ENCODE measurements around the gene KDF1. TPM values are rescaled to one million over a fixed set of nuclear protein-coding genes. Genes with fewer than 3 reads are reported as not detected.
A peak's percentile ranks its signal among the peaks of the same experiment; 100 is the strongest.

Gene KDF1
- total and polyA plus RNA-seq, 2 of the 13 experiments (the other 11 are each of a cell fraction or from before 2014, with no cell fraction given), result 1.9 to 4.9 TPM

GRCh38 chr1:27005166-27005530 lies 44.9 kb upstream of the KDF1 start:
- FAIRE-seq (no peak), ATAC-seq (peak; percentile 1; the same call in 1 of the 3 replicates), DNase-seq (ENCODE audit: low spot score) (no peak)
- Histone ChIP-seq H3K79me2 (ENCODE audit: insufficient read depth, low read length) (no peaks in the 10 kb centered on the region), H2AFZ (ENCODE audit: low read length) (no peak overlapping the region), H3K9me3 (ENCODE audit: low read length) (no peaks in the 10 kb centered on the region), H3K27me3 (ENCODE audit: control insufficient read depth in 1 of 2, insufficient read depth in 2 of 2, low read length in 2 of 2) (no peaks in the 10 kb centered on the region), H3K9ac (ENCODE audit: insufficient read depth, low read depth, low read length) (no peak overlapping the region), H3K4me1 (ENCODE audit: insufficient read depth, low read length) (peaks cover 64% of the 10 kb centered on the region), H3K4me2 (ENCODE audit: low read depth, low read length) (no peak overlapping the region; the same call in 1 of the 2 replicates), H3K27ac (ENCODE audit: extremely low read length, insufficient read depth, low read length) (no peak overlapping the region), H3K36me3 (replicated peaks in 1 of 2; ENCODE audit: control insufficient read depth in 1 of 2, insufficient read depth in 2 of 2, low read length in 2 of 2) (no peaks in the 10 kb centered on the region), H4K20me1 (ENCODE audit: insufficient read depth, low read length) (peaks cover 18% of the 10 kb centered on the region), H3K4me3 (replicated peaks in 1 of 3; ENCODE audit: insufficient read depth in 1 of 3, low read depth in 2 of 3, low read length in 3 of 3) (no peak overlapping the region)
- CTCF ChIA-PET (ENCODE audit: low intra/inter-chr PET ratio, low total read pairs), result no interaction called here
- TF ChIP-seq KDM2A (CRISPR knock-in tag; IDR thresholded peaks at IDR 0.05; ENCODE audit: borderline replicate concordance, low read depth) (peak; percentile 5; the same call in 1 of the 2 replicates), CREM (IDR thresholded peaks at IDR 0.05) (no peak), CREM (CRISPR knock-in tag; IDR thresholded peaks at IDR 0.05) (no peak)
- POLR2A ChIA-PET, result interaction anchor here (1.2 to 2.6 kb wide), 5 partner anchors 8 to 91 kb away, joined by 3 to 9 read pairs (median 8); partner anchors contain the start of genes NR0B2 and TENT5B
- intact Hi-C loops (cut with micrococcal nuclease; ENCODE audit: unreplicated experiment), result no loop called here
- in situ Hi-C loops (cut with HindIII; ENCODE audit: extremely low pct_ligation_motif_present, low pct_unique_long_range_greater_than_20kb), result no loop called here
- no CpG with 5 or more reads among the region's 3 CpGs for WGBS (ENCODE audit: low lambda C conversion rate)
- no TSS peak for BruUV-seq (replicated peaks)

- Histone ChIP-seq H3K27ac (ENCODE audit: extremely low read length, insufficient read depth, low read length) (no peak overlapping the region), H3K79me2 (ENCODE audit: insufficient read depth, low read length) (no peaks in the 10 kb centered on the region), H3K4me3 (replicated peaks in 1 of 3; ENCODE audit: insufficient read depth in 1 of 3, low read depth in 2 of 3, low read length in 3 of 3) (peak overlapping the region in 1 of 3 experiments; percentile 32; a peak in 1 of 6 replicates), H3K36me3 (replicated peaks in 1 of 2; ENCODE audit: control insufficient read depth in 1 of 2, insufficient read depth in 2 of 2, low read length in 2 of 2) (no peaks in the 10 kb centered on the region), H3K4me1 (ENCODE audit: insufficient read depth, low read length) (peaks cover 61% of the 10 kb centered on the region), H3K9ac (ENCODE audit: insufficient read depth, low read depth, low read length) (no peak overlapping the region), H4K20me1 (ENCODE audit: insufficient read depth, low read length) (peaks cover 23% of the 10 kb centered on the region), H3K9me3 (ENCODE audit: low read length) (no peaks in the 10 kb centered on the region), H3K27me3 (ENCODE audit: control insufficient read depth in 1 of 2, insufficient read depth in 2 of 2, low read length in 2 of 2) (no peaks in the 10 kb centered on the region), H2AFZ (ENCODE audit: low read length) (no peak overlapping the region), H3K4me2 (ENCODE audit: low read depth, low read length) (peak overlapping the region; percentile 64)
- WGBS (ENCODE audit: low lambda C conversion rate), result 46% methylated on average over 4 of the region's 10 CpGs
- FAIRE-seq, result no peak
- in situ Hi-C loops (cut with HindIII; ENCODE audit: extremely low pct_ligation_motif_present, low pct_unique_long_range_greater_than_20kb), result no loop called here
- no peak for DNase-seq (ENCODE audit: low spot score)
- no TSS peak for BruUV-seq (replicated peaks)
- peak; percentile 18 for ATAC-seq
- ChIA-PET POLR2A (interaction anchor here (1.2 to 2.6 kb wide), 5 partner anchors 8 to 91 kb away, joined by 3 to 9 read pairs (median 8); partner anchors contain the start of genes NR0B2 and TENT5B), CTCF (ENCODE audit: low intra/inter-chr PET ratio, low total read pairs) (no interaction called here)
- intact Hi-C loops (cut with micrococcal nuclease; ENCODE audit: unreplicated experiment), result no loop called here
- TF ChIP-seq KDM2A (CRISPR knock-in tag; IDR thresholded peaks at IDR 0.05; ENCODE audit: borderline replicate concordance, low read depth) (peak; percentile 61), ZMAT3 (CRISPR knock-in tag; conservative IDR thresholded peaks at IDR 0.05) (0 out of 2 replicates have a peak, but pooled peaks have one; percentile 10), HDAC1 (CRISPR knock-in tag; IDR thresholded peaks at IDR 0.05) (no peak), MAFG (CRISPR knock-in tag; IDR thresholded peaks at IDR 0.05) (no peak), ATM (IDR thresholded peaks at IDR 0.05; ENCODE audit: borderline replicate concordance) (no peak), ZNF34 (CRISPR knock-in tag; IDR thresholded peaks at IDR 0.05; ENCODE audit: borderline replicate concordance) (peak; percentile 55; the same call in 1 of the 2 replicates), HHEX (CRISPR knock-in tag; IDR thresholded peaks at IDR 0.05) (0 out of 2 replicates have a peak, but pooled peaks have one; percentile 6), ZNF30 (CRISPR knock-in tag; IDR thresholded peaks at IDR 0.05) (no peak), ERF (CRISPR knock-in tag; IDR thresholded peaks at IDR 0.05) (peak; percentile 1; the same call in 1 of the 2 replicates), MIER3 (CRISPR knock-in tag; IDR thresholded peaks at IDR 0.05; ENCODE audit: borderline replicate concordance) (0 out of 2 replicates have a peak, but pooled peaks have one; percentile 6), KDM5B (CRISPR knock-in tag; IDR thresholded peaks at IDR 0.05; ENCODE audit: borderline replicate concordance) (peak; percentile 36; the same call in 1 of the 2 replicates), SSRP1 (CRISPR knock-in tag; IDR thresholded peaks at IDR 0.05) (peak; percentile 71; the same call in 1 of the 2 replicates)
- TF ChIP-seq, protein P1, sequence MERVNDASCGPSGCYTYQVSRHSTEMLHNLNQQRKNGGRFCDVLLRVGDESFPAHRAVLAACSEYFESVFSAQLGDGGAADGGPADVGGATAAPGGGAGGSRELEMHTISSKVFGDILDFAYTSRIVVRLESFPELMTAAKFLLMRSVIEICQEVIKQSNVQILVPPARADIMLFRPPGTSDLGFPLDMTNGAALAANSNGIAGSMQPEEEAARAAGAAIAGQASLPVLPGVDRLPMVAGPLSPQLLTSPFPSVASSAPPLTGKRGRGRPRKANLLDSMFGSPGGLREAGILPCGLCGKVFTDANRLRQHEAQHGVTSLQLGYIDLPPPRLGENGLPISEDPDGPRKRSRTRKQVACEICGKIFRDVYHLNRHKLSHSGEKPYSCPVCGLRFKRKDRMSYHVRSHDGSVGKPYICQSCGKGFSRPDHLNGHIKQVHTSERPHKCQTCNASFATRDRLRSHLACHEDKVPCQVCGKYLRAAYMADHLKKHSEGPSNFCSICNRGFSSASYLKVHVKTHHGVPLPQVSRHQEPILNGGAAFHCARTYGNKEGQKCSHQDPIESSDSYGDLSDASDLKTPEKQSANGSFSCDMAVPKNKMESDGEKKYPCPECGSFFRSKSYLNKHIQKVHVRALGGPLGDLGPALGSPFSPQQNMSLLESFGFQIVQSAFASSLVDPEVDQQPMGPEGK (CRISPR knock-in tag; IDR thresholded peaks at IDR 0.05), result peak; percentile 69
Observed at GRCh38 chr1:27004471-27005165, 44.4 kb upstream of the KDF1 start.
